ENCODE results near the gene ASAP2. TPM values are rescaled to one million over a fixed set of nuclear protein-coding genes. Genes with fewer than 3 reads are reported as not detected.

ASAP2 gene
- total RNA-seq, 1 experiment from 2014 or later = 12.6 TPM

DNA sequence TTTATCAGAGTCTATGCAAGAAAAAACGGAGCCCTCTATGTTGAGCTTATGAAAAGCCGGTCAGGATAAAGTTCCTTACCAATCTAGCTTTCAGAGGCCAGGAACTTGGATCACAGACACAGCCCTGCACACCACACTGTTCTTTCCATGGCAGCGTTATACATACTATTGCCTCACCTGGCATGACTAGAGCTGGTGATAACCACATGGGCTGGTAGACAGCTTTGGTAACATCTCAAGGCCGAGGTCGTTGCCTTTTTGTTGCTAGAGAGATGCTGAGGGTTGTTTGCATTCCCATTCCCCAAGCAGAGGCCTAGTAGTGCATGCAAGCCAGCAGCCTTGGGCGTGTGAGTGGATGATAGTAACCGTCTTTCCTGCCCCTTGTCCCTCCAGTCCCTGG, 138.7 kb downstream of the ASAP2 start:
- DNase-seq = no peak
- H3K14ac ChIP-seq (ENCODE audit: insufficient read depth, low read length) = no peak overlapping the region
- Mint-ChIP-seq H3K36me3 (ENCODE audit: insufficient read depth in 1 of 3, low read depth in 3 of 3) (peaks cover 1 to 14% (median 10%) of the 10 kb centered on the region in 3 experiments; a peak in 5 of 7 replicates), H3K9me3 (no peaks in the 10 kb centered on the region), H3K27me3 (ENCODE audit: low read depth) (no peaks in the 10 kb centered on the region), H3K27ac (peak overlapping the region in 1 of 3 experiments; percentile 40; a peak in 2 of 7 replicates), H3K4me3 (no peak overlapping the region), H3K4me1 (peaks cover 2 to 4% of the 10 kb centered on the region in 2 experiments; a peak in 2 of 4 replicates)
- H2BK5ac ChIP-seq (ENCODE audit: insufficient read length, low read length) = no peak overlapping the region
- H2BK15ac ChIP-seq (ENCODE audit: low read depth, low read length) = no peak overlapping the region
- no peaks in the 10 kb centered on the region for H3K27me3 ChIP-seq (ENCODE audit: insufficient read depth, low read length)
- H4K20me1 ChIP-seq (ENCODE audit: control insufficient read depth, insufficient read depth, insufficient read length) = no peaks in the 10 kb centered on the region
- no CpG with 5 or more reads among the region's 7 CpGs for WGBS (ENCODE audit: extremely low coverage, insufficient read length, low lambda C conversion rate)
- H4K5ac ChIP-seq (ENCODE audit: insufficient read length, low read depth, low read length) = no peak overlapping the region
- H3K23ac ChIP-seq (ENCODE audit: insufficient read length, low read depth, low read length) = no peak overlapping the region
- no peaks in the 10 kb centered on the region for H3K9me3 ChIP-seq (ENCODE audit: control insufficient read depth, low read depth, low read length)
- H3K18ac ChIP-seq (ENCODE audit: insufficient read length, low read depth, low read length) = no peak overlapping the region
- H3K23me2 ChIP-seq (ENCODE audit: insufficient read length, low read depth, low read length, poor library complexity, severe bottlenecking) = no peaks in the 10 kb centered on the region
- H3K4me2 ChIP-seq (ENCODE audit: insufficient read depth, insufficient read length, low read length) = no peak overlapping the region
- H4K91ac ChIP-seq (ENCODE audit: insufficient read length, low read depth, low read length) = no peak overlapping the region
- no peaks in the 10 kb centered on the region for H3K4me1 ChIP-seq (ENCODE audit: insufficient read depth, low read length)
- no peak overlapping the region for H3K27ac ChIP-seq (ENCODE audit: insufficient read length, low read depth, low read length)
- no peak overlapping the region for H2BK20ac ChIP-seq (ENCODE audit: low read depth, low read length, poor library complexity, severe bottlenecking)
- no peak overlapping the region for H3T11ph ChIP-seq (ENCODE audit: low read length)
- H2BK120ac ChIP-seq (ENCODE audit: low read depth, low read length, poor library complexity, severe bottlenecking) = no peak overlapping the region
- no peak overlapping the region for H2AFZ ChIP-seq (ENCODE audit: low read length)
- no peak overlapping the region for H3K9ac ChIP-seq (ENCODE audit: extremely low read depth, insufficient read length, low read length)
- H4K8ac ChIP-seq (replicated peaks; ENCODE audit: insufficient read length, low read depth, low read length) = no peak overlapping the region
- no peaks in the 10 kb centered on the region for H3K79me2 ChIP-seq (ENCODE audit: insufficient read depth, low read length)
- H3K4ac ChIP-seq (ENCODE audit: low read depth, low read length) = no peak overlapping the region
- H3K79me1 ChIP-seq (ENCODE audit: insufficient read depth, low read depth, low read length, poor library complexity, severe bottlenecking) = no peaks in the 10 kb centered on the region
- TF ChIP-seq CTCF (conservative IDR thresholded peaks at IDR 0.05) = no peak
- no peak overlapping the region for H2AK5ac ChIP-seq (ENCODE audit: insufficient read length, low read length)
- H3K56ac ChIP-seq (ENCODE audit: insufficient read length, low read depth, low read length) = no peak overlapping the region
- H2BK12ac ChIP-seq (ENCODE audit: insufficient read length, low read depth, low read length) = no peak overlapping the region

Measured in H9 (cell line).